Progenitor cell of endocrine pancreas (in vitro differentiated cells): Measurements from ENCODE around the gene NGLY1. TPM values are rescaled to one million over a fixed set of nuclear protein-coding genes. Genes with fewer than 3 reads are reported as not detected.

Experiments
- DNase-seq: peaks from one replicate; pipeline ENCODE4 v3.0.0; 2021; ENCODE audit warnings: low spot score; ENCODE audit not compliant: unreplicated experiment
- H3K27ac Mint-ChIP-seq: 2 replicates; pipeline ENCODE4 v1.8.0; 2021; ENCODE audit warnings: mild to moderate bottlenecking, moderate library complexity, mixed read lengths
- H3K27me3 Mint-ChIP-seq: 2 replicates; pipeline ENCODE4 v1.8.0; 2021; ENCODE audit warnings: mixed read lengths
- H3K36me3 Mint-ChIP-seq: 2 replicates; pipeline ENCODE4 v1.8.0; 2022; ENCODE audit warnings: mixed read lengths; ENCODE audit not compliant: insufficient read depth
- H3K4me1 Mint-ChIP-seq: 2 replicates; pipeline ENCODE4 v1.8.0; 2021; ENCODE audit warnings: low read depth, mixed read lengths
- H3K4me3 Mint-ChIP-seq: 2 replicates; pipeline ENCODE4 v1.8.0; 2021; ENCODE audit warnings: low read depth, mild to moderate bottlenecking, moderate library complexity, mixed read lengths
- H3K9me3 Mint-ChIP-seq: 2 replicates; pipeline ENCODE4 v1.8.0; 2021; ENCODE audit warnings: low read depth, mixed read lengths
- CTCF ChIP-seq: fragments of 200-600 bp; sonication (generic); IDR thresholded peaks from one replicate; pipeline ENCODE4 v1.5.0; 2021; ENCODE audit warnings: antibody characterized with exemption, mild to moderate bottlenecking; ENCODE audit not compliant: unreplicated experiment
- total RNA-seq: library from RNA; stranded (reverse); gene quantifications from 2 replicates; pipeline ENCODE4 v1.2.1, GENCODE V29; 2021

The NGLY1 gene
- total RNA-seq, 1 donor from 2014 or later = 44.5 TPM

DNA sequence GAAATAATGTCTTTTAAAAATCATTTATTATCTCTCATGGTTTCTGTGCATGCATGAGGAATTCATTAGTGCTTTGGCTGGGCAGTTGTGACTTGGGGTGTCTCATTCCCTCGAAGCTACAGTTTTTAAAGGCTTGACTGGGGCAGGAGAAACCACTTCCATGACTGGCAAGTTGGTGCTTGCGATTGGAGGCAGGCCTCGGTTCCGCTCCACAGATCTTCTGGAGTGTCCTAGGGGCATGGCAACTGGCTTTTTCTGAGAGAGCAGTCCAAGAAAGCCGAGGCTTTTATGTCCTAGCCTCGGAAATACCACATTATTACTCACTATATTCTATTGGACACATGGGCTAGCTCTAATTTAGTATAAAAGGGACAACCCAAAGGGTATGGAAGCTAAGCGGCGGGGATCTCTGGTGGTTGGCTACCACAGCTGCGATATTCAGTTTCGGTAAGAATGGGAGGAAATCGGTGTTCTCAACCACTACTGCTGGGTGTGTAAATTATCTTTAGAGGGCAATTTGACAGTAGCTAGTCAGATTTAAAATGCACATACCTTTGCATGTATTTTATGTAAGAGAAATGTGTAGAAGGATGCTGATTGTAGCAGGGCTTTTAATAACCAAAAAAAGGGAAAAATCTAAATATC is 69.8 kb downstream of the NGLY1 start:
- H3K4me1 Mint-ChIP-seq = no peaks in the 10 kb centered on the region
- H3K27ac Mint-ChIP-seq = no peak overlapping the region
- H3K36me3 Mint-ChIP-seq = peaks cover 15% of the 10 kb centered on the region
- no peak overlapping the region for H3K4me3 Mint-ChIP-seq
- H3K27me3 Mint-ChIP-seq = no peaks in the 10 kb centered on the region
- peaks cover 9% of the 10 kb centered on the region for H3K9me3 Mint-ChIP-seq
- DNase-seq = no peak
- no peak for TF ChIP-seq CTCF

DNA sequence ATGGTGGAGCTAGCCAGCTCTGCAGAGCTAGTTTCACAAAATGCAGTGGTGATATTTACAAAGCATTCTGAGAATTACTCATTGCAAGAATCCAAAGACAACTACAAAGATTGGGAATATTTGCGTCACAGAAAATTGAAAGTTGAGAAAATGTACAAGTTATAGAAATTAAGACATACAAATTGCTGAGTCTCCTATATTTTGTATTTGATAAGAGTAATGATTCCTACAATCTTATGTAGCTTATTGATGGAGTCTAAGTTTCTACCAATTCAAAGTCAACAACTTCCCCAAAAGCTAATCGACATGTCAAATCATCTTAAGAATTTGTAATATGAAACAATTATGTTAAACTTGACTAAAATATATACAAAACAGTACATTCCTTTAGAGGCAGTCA is 72.2 kb downstream of the NGLY1 start:
- no peak overlapping the region for H3K4me3 Mint-ChIP-seq
- TF ChIP-seq CTCF = no peak
- H3K4me1 Mint-ChIP-seq = no peaks in the 10 kb centered on the region
- no peak for DNase-seq
- no peak overlapping the region for H3K27ac Mint-ChIP-seq
- no peaks in the 10 kb centered on the region for H3K9me3 Mint-ChIP-seq
- no peaks in the 10 kb centered on the region for H3K36me3 Mint-ChIP-seq
- no peaks in the 10 kb centered on the region for H3K27me3 Mint-ChIP-seq

DNA sequence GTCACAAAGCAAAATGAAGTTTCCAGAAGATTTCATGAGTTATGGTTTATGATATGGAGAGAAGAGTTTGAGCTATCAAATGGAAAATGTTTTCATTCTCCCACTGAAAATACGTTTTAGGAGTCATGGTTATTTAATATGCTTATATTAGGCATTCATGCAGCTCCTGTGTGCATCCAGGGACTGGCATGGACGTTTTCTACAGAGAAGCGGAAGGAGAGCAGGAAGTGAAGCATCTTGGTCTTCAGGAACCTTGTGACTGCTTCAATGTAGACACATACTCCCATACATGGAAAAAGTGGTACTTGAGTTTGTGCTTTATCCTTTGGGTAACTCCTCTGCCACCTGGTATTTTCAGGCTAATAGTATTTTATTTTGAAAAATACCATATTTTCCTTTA is 75.2 kb downstream of the NGLY1 start:
- no peak for TF ChIP-seq CTCF
- DNase-seq = no peak

DNA sequence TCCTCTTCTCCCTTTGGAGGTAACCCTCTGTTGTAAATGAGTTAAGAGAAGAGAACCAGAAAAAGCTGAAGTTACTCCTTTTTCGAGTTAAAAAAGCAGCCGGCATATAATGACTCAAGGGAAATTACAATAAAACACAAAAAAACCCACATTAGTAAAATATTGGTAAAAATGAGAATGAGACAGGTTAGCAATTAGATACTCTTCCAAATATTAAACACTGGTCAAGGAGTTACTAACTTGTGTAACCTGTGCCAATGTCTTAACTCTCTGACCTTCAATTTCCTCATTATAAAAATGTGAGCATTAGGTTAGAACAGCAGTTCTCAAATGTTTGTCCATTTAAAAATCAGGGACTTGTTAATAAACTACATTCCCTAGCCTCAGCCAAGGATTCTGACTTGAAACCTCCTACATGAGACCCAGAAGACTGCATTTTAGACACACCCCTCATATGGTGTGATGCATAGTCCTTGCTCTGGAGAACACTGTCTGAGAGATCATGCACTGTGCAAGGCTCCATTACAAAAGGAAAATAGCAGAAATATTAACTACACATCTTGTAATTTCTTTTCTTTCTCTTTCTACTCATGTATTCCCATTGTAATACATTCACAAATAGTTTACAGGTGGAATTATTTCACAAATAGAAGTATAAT is 75.8 kb downstream of the NGLY1 start:
- Mint-ChIP-seq H3K27ac (no peak overlapping the region), H3K9me3 (no peaks in the 10 kb centered on the region), H3K27me3 (no peaks in the 10 kb centered on the region), H3K36me3 (no peaks in the 10 kb centered on the region), H3K4me3 (no peak overlapping the region), H3K4me1 (no peaks in the 10 kb centered on the region)
- no peak for TF ChIP-seq CTCF
- no peak for DNase-seq

More for the DNA sequence above, 75.2 kb downstream of the NGLY1 start:
- H3K4me1 Mint-ChIP-seq = no peaks in the 10 kb centered on the region
- H3K4me3 Mint-ChIP-seq = no peak overlapping the region
- H3K36me3 Mint-ChIP-seq = no peaks in the 10 kb centered on the region
- no peaks in the 10 kb centered on the region for H3K9me3 Mint-ChIP-seq
- no peaks in the 10 kb centered on the region for H3K27me3 Mint-ChIP-seq
- H3K27ac Mint-ChIP-seq = no peak overlapping the region

- no peaks in the 10 kb centered on the region for H3K4me1 Mint-ChIP-seq
- H3K27me3 Mint-ChIP-seq = no peaks in the 10 kb centered on the region
- no peak overlapping the region for H3K4me3 Mint-ChIP-seq
- TF ChIP-seq CTCF = no peak
- H3K27ac Mint-ChIP-seq = no peak overlapping the region
- H3K9me3 Mint-ChIP-seq = no peaks in the 10 kb centered on the region
- no peak for DNase-seq
- H3K36me3 Mint-ChIP-seq = no peaks in the 10 kb centered on the region
Measured at GRCh38 chr3:25706213-25706612, 77.0 kb downstream of the NGLY1 start.
